Gastroesophageal sphincter (tissue), 4 donors: ENCODE measurements around the gene MTMR12. TPM values are rescaled to one million over a fixed set of nuclear protein-coding genes. Genes with fewer than 3 reads are reported as not detected.

ENCODE experiments used
- ATAC-seq: fragments of 150-250 bp; one replicate; pipeline ENCODE4 v1.9.1; 2016; ENCODE audit warnings: mild to moderate bottlenecking, moderate library complexity
- H3K27ac ChIP-seq, 4 donors: fragments of 200-600 bp; sonication (generic) in 3 of 4; 1 replicate in 3 of 4; 2 replicates in 1 of 4; pipeline ENCODE4 v1.5.1; 2016 to 2019
- H3K27me3 ChIP-seq: fragments of 200-600 bp; sonication (generic); one replicate; pipeline ENCODE4 v1.5.1; 2019
- H3K36me3 ChIP-seq, 2 donors: fragments of 200-600 bp; sonication (generic); one replicate each; pipeline ENCODE4 v1.5.1; 2019; ENCODE audit warnings: control low read depth in 1 of 2
- H3K4me1 ChIP-seq, 3 donors: fragments of 200-600 bp; sonication (generic); 1 replicate in 2 of 3; 2 replicates in 1 of 3; pipeline ENCODE4 v1.5.1; 2016 to 2019; ENCODE audit warnings: control low read depth in 2 of 3
- H3K4me3 ChIP-seq, 2 donors: fragments of 200-600 bp; sonication (generic); one replicate each; pipeline ENCODE4 v1.5.1; 2019; ENCODE audit warnings: mild to moderate bottlenecking in 1 of 2, moderate library complexity in 1 of 2
- H3K9me3 ChIP-seq, 3 donors: fragments of 200-600 bp; sonication (generic); one replicate each; pipeline ENCODE4 v1.5.1; 2017 to 2019; ENCODE audit warnings: control low read depth in 2 of 3
- EP300 ChIP-seq: sonication (generic); formaldehyde crosslinking; IDR thresholded peaks from one replicate; pipeline ENCODE4 v1.6.1; 2017; ENCODE audit warnings: antibody characterized with exemption, mild to moderate bottlenecking
- POLR2A ChIP-seq, 2 donors: fragments of 450-650 bp; IDR thresholded peaks; one replicate each; pipeline ENCODE4 v1.6.1; 2017; ENCODE audit warnings: antibody characterized with exemption in 2 of 2, mild to moderate bottlenecking in 2 of 2, moderate library complexity in 1 of 2
- POLR2AphosphoS5 ChIP-seq: sonication (generic); formaldehyde crosslinking; IDR thresholded peaks from one replicate; pipeline ENCODE4 v1.6.1; 2017; ENCODE audit warnings: antibody characterized with exemption
- WGBS, 2 donors: methylation state at CpG; one replicate each; pipeline ENCODE4 v1.1.5; 2018; ENCODE audit warnings: low coverage in 1 of 2; 5-methylcytosine and 5-hydroxymethylcytosine counted together
- total RNA-seq, 4 donors: library from RNA; depleted of rRNA; stranded (reverse); fragments of >200 nt; gene quantifications; one replicate each; pipeline ENCODE4 v1.1.0, GENCODE V29; 2016
- TF ChIP-seq, protein P1 (sequence below), 4 experiments: fragments of 200-600 bp in 2 of 4; fragments of 450-650 bp in 2 of 4; sonication (generic) in 1 of 4; IDR thresholded peaks; one replicate each; pipeline ENCODE4 v1.5.1; 2017 to 2019; ENCODE audit warnings: antibody characterized with exemption in 4 of 4, mild to moderate bottlenecking in 2 of 4, moderate library complexity in 2 of 4

MTMR12 gene
- total RNA-seq, 4 donors from 2014 or later = 44.2 to 98.9 (median 68.5) TPM

DNA sequence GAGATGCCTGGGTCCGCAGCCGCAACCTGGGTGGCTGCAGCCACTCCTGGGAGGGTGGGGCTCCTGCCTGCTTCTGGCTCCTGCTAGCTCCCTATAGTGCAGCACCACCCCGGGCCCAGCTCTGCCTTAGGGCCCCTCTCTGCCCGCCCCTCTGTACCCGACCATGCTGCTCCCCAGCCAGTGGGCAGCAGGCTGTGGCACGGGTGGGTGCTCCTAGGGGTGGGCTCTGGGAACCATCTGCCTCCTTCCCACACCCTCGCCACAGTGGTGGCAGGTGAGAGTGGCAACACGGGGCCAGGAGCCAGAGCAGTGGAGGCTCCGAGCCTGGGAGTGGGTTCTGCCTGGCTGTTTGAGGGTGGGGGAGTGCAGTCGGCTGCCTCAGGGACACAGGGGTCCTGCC lies 7.8 kb upstream of the MTMR12 start:
- H3K27ac ChIP-seq = no peak overlapping the region
- WGBS, 2 donors = no CpG with 5 or more reads among the region's 10 CpGs
- H3K9me3 ChIP-seq = peaks cover 0 to 4% (median 0%) of the 10 kb centered on the region in 3 donors
- ATAC-seq = no peak
- no peaks in the 10 kb centered on the region for H3K4me1 ChIP-seq
- H3K4me3 ChIP-seq = no peak overlapping the region
- TF ChIP-seq POLR2A (IDR thresholded peaks at IDR 0.05) (no peak), POLR2AphosphoS5 (no peak), EP300 (no peak)
- TF ChIP-seq, protein P1, sequence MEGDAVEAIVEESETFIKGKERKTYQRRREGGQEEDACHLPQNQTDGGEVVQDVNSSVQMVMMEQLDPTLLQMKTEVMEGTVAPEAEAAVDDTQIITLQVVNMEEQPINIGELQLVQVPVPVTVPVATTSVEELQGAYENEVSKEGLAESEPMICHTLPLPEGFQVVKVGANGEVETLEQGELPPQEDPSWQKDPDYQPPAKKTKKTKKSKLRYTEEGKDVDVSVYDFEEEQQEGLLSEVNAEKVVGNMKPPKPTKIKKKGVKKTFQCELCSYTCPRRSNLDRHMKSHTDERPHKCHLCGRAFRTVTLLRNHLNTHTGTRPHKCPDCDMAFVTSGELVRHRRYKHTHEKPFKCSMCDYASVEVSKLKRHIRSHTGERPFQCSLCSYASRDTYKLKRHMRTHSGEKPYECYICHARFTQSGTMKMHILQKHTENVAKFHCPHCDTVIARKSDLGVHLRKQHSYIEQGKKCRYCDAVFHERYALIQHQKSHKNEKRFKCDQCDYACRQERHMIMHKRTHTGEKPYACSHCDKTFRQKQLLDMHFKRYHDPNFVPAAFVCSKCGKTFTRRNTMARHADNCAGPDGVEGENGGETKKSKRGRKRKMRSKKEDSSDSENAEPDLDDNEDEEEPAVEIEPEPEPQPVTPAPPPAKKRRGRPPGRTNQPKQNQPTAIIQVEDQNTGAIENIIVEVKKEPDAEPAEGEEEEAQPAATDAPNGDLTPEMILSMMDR (IDR thresholded peaks at IDR 0.05) = no peak
- no peaks in the 10 kb centered on the region for H3K27me3 ChIP-seq
- H3K36me3 ChIP-seq = no peaks in the 10 kb centered on the region

GRCh38 chr5:32319926-32320543 lies 7.3 kb upstream of the MTMR12 start:
- WGBS, 2 donors = 67 to 86% methylated on average over 1 of the region's 7 CpGs
- H3K4me3 ChIP-seq = no peak overlapping the region
- no peaks in the 10 kb centered on the region for H3K27me3 ChIP-seq
- peaks cover 0 to 4% (median 0%) of the 10 kb centered on the region in 3 donors for H3K9me3 ChIP-seq
- H3K27ac ChIP-seq = no peak overlapping the region
- TF ChIP-seq EP300 (no peak), POLR2AphosphoS5 (no peak), POLR2A (IDR thresholded peaks at IDR 0.05) (no peak)
- TF ChIP-seq, protein P1 (IDR thresholded peaks at IDR 0.05) = no peak
- ATAC-seq = no peak
- no peaks in the 10 kb centered on the region for H3K36me3 ChIP-seq
- no peaks in the 10 kb centered on the region for H3K4me1 ChIP-seq

GRCh38 chr5:32319392-32319791 lies 6.7 kb upstream of the MTMR12 start:
- 65 to 71% methylated on average over 3 to 4 of the region's 7 CpGs for WGBS, 2 donors

DNA sequence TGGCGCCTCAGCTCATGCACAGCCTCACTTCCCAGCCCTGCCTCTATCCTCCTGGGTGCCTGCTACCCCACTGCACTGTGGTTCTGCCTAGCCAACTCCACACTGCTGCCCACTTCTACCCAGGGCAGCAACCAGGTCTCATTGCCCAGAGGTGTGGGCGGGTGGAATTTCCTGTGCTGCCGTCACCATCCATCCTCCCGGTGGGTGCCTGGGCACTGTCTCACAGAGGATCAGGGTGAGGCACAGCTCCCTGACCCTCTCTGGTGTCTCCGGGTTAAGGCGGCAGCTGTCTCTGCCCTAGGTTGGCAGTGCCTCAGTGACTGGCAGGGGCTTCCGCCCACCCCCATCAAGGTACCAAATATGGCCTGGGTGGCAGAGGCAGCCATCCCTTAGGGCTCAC lies 4.3 kb upstream of the MTMR12 start:
- TF ChIP-seq EP300 (no peak), POLR2AphosphoS5 (no peak), POLR2A (IDR thresholded peaks at IDR 0.05) (no peak)
- TF ChIP-seq, protein P1 (IDR thresholded peaks at IDR 0.05) = no peak
- H3K9me3 ChIP-seq = peaks cover 0 to 4% (median 0%) of the 10 kb centered on the region in 3 donors
- no peaks in the 10 kb centered on the region for H3K27me3 ChIP-seq

More at GRCh38 chr5:32319392-32319791, 6.7 kb upstream of the MTMR12 start:
- H3K9me3 ChIP-seq = peaks cover 0 to 4% (median 0%) of the 10 kb centered on the region in 3 donors
- H3K36me3 ChIP-seq = no peaks in the 10 kb centered on the region
- no peaks in the 10 kb centered on the region for H3K4me1 ChIP-seq
- H3K27ac ChIP-seq = no peak overlapping the region
- no peak for ATAC-seq
- TF ChIP-seq, protein P1 (IDR thresholded peaks at IDR 0.05) = no peak
- no peaks in the 10 kb centered on the region for H3K27me3 ChIP-seq
- no peak overlapping the region for H3K4me3 ChIP-seq

GRCh38 chr5:32315221-32316014 lies 2.7 kb upstream of the MTMR12 start:
- TF ChIP-seq EP300 (no peak), POLR2AphosphoS5 (no peak), POLR2A (IDR thresholded peaks at IDR 0.05) (no peak)
- TF ChIP-seq, protein P1 (IDR thresholded peaks at IDR 0.05) = no peak
- 72 to 79% methylated on average over 6 to 8 of the region's 8 CpGs for WGBS, 2 donors
- no peaks in the 10 kb centered on the region for H3K9me3 ChIP-seq
- no peak for ATAC-seq
- no peaks in the 10 kb centered on the region for H3K36me3 ChIP-seq
- peaks cover 0 to 22% (median 9%) of the 10 kb centered on the region in 3 donors for H3K4me1 ChIP-seq
- no peaks in the 10 kb centered on the region for H3K27me3 ChIP-seq
- no peak overlapping the region for H3K27ac ChIP-seq
- H3K4me3 ChIP-seq = no peak overlapping the region

More for the DNA sequence above, 4.3 kb upstream of the MTMR12 start:
- H3K36me3 ChIP-seq = no peaks in the 10 kb centered on the region
- no peak for ATAC-seq
- peaks cover 0 to 6% (median 3%) of the 10 kb centered on the region in 3 donors for H3K4me1 ChIP-seq
- H3K27ac ChIP-seq = no peak overlapping the region
- no peak overlapping the region for H3K4me3 ChIP-seq
- 82 to 86% methylated on average over 2 to 3 of the region's 7 CpGs for WGBS, 2 donors
